GM23338 (cell line): ENCODE data around the gene DDX50.
"Not testable (repeated sequence)": the region's sequence is repeated elsewhere in the genome, so short reads cannot be mapped to it uniquely, and the experiment has no call there.

Experiments used
- CREB1 ChIP-seq: fragments of 250-450 bp; sonication (Bioruptor Pico); IDR thresholded peaks from 2 replicates; pipeline ENCODE4 v1.5.0; 2020; ENCODE audit warnings: low read depth, mild to moderate bottlenecking, moderate library complexity
- CTCF ChIP-seq, 2 experiments: fragments of 200-600 bp in 1 of 2; sonication (generic) in 1 of 2; conservative IDR thresholded peaks; 2 replicates each; pipeline versions ENCODE4 v1.5.1 to v1.6.1; 2016 to 2017; ENCODE audit warnings: antibody characterized with exemption in 2 of 2, low read depth in 2 of 2, mild to moderate bottlenecking in 2 of 2, moderate library complexity in 1 of 2
- EZH2 ChIP-seq: fragments of 200-600 bp; sonication (generic); IDR thresholded peaks from one replicate; pipeline ENCODE4 v1.8.0; 2017; ENCODE audit warnings: antibody characterized with exemption, mild to moderate bottlenecking, low read depth; ENCODE audit not compliant: unreplicated experiment
- POLR2AphosphoS5 ChIP-seq: IDR thresholded peaks from 2 replicates; pipeline ENCODE4 v1.6.1; 2016; ENCODE audit warnings: antibody characterized with exemption, low read depth
- REST ChIP-seq: IDR thresholded peaks from one replicate; pipeline ENCODE4 v1.6.1; 2018; ENCODE audit warnings: antibody characterized with exemption; ENCODE audit not compliant: unreplicated experiment

- not testable (repeated sequence) for TF ChIP-seq CTCF (conservative IDR thresholded peaks at IDR 0.05; ENCODE audit: low read depth in 2 of 2); CREB1 (CRISPR knock-in tag); REST; POLR2AphosphoS5; EZH2
Observed at GRCh38 chr10:68940917-68941316, 39.8 kb downstream of the DDX50 start.
